ENCODE results near the gene FKBP15. TPM values are rescaled to one million over a fixed set of nuclear protein-coding genes. Genes with fewer than 3 reads are reported as not detected.

The FKBP15 gene
- total RNA-seq, 1 experiment from 2014 or later, result 20.1 TPM

- no peak for DNase-seq
- ChIA-PET POLR2A (no interaction called here), CTCF (no interaction called here)
- no peaks in the 10 kb centered on the region for H3K4me1 ChIP-seq
- H3K9me3 ChIP-seq, result no peaks in the 10 kb centered on the region
- intact Hi-C loops (cut with micrococcal nuclease; ENCODE audit: unreplicated experiment), result no loop called here
- H3K27me3 ChIP-seq (replicated peaks; ENCODE audit: control insufficient read depth, insufficient read depth, low read length), result no peaks in the 10 kb centered on the region
- no peak overlapping the region for H3K4me3 ChIP-seq (ENCODE audit: low read depth, low read length)
- peaks cover 33% of the 10 kb centered on the region for H3K36me3 Mint-ChIP-seq (ENCODE audit: insufficient read depth, unreplicated experiment)
- H3K4me3 Mint-ChIP-seq (ENCODE audit: unreplicated experiment), result no peak overlapping the region
- H3K27me3 Mint-ChIP-seq (ENCODE audit: insufficient read depth, unreplicated experiment), result no peaks in the 10 kb centered on the region
- H3K36me3 ChIP-seq (ENCODE audit: control insufficient read depth, insufficient read depth, low read length), result peaks cover 1% of the 10 kb centered on the region; the same call in 1 of the 2 replicates
- no peaks in the 10 kb centered on the region for H3K9me3 Mint-ChIP-seq (ENCODE audit: unreplicated experiment)
- no peaks in the 10 kb centered on the region for H3K4me1 Mint-ChIP-seq (ENCODE audit: low read depth, unreplicated experiment)
- no TSS peak for BruUV-seq (replicated peaks)
- TF ChIP-seq, protein P1, sequence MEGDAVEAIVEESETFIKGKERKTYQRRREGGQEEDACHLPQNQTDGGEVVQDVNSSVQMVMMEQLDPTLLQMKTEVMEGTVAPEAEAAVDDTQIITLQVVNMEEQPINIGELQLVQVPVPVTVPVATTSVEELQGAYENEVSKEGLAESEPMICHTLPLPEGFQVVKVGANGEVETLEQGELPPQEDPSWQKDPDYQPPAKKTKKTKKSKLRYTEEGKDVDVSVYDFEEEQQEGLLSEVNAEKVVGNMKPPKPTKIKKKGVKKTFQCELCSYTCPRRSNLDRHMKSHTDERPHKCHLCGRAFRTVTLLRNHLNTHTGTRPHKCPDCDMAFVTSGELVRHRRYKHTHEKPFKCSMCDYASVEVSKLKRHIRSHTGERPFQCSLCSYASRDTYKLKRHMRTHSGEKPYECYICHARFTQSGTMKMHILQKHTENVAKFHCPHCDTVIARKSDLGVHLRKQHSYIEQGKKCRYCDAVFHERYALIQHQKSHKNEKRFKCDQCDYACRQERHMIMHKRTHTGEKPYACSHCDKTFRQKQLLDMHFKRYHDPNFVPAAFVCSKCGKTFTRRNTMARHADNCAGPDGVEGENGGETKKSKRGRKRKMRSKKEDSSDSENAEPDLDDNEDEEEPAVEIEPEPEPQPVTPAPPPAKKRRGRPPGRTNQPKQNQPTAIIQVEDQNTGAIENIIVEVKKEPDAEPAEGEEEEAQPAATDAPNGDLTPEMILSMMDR (IDR thresholded peaks at IDR 0.05; ENCODE audit: insufficient read depth in 1 of 2, low read depth in 1 of 2, low read length in 1 of 2, severe bottlenecking in 1 of 2, unreplicated experiment in 1 of 2), result no peak
- H3K27ac Mint-ChIP-seq (ENCODE audit: unreplicated experiment), result no peak overlapping the region
These were observed 41.0 kb upstream of the FKBP15 start for GRCh38 chr9:113261917-113262671.

GRCh38 chr9:113258282-113258681, 37.2 kb upstream of the FKBP15 start:
- Mint-ChIP-seq H3K4me3 (ENCODE audit: unreplicated experiment) (no peak overlapping the region), H3K4me1 (ENCODE audit: low read depth, unreplicated experiment) (no peaks in the 10 kb centered on the region), H3K36me3 (ENCODE audit: insufficient read depth, unreplicated experiment) (peaks cover 36% of the 10 kb centered on the region), H3K27me3 (ENCODE audit: insufficient read depth, unreplicated experiment) (no peaks in the 10 kb centered on the region), H3K27ac (ENCODE audit: unreplicated experiment) (no peak overlapping the region), H3K9me3 (ENCODE audit: unreplicated experiment) (no peaks in the 10 kb centered on the region)
- H3K36me3 ChIP-seq (ENCODE audit: control insufficient read depth, insufficient read depth, low read length), result peaks cover 1% of the 10 kb centered on the region; the same call in 1 of the 2 replicates
- intact Hi-C loops (cut with micrococcal nuclease; ENCODE audit: unreplicated experiment), result no loop called here
- no TSS peak for BruUV-seq (replicated peaks)
- H3K4me1 ChIP-seq, result no peaks in the 10 kb centered on the region
- H3K27me3 ChIP-seq (replicated peaks; ENCODE audit: control insufficient read depth, insufficient read depth, low read length), result no peaks in the 10 kb centered on the region
- H3K9me3 ChIP-seq, result no peaks in the 10 kb centered on the region
- TF ChIP-seq, protein P1 (IDR thresholded peaks at IDR 0.05; ENCODE audit: insufficient read depth in 1 of 2, low read depth in 1 of 2, low read length in 1 of 2, severe bottlenecking in 1 of 2, unreplicated experiment in 1 of 2), result no peak
- DNase-seq, result no peak
- no peak overlapping the region for H3K4me3 ChIP-seq (ENCODE audit: low read depth, low read length)
- ChIA-PET POLR2A (interaction anchor here (0.5 kb wide), 1 partner anchor 177 kb away, joined by 4 read pairs; no protein-coding TSS in a partner anchor), CTCF (no interaction called here)

- Mint-ChIP-seq H3K9me3 (ENCODE audit: unreplicated experiment) (no peaks in the 10 kb centered on the region), H3K36me3 (ENCODE audit: insufficient read depth, unreplicated experiment) (peaks cover 36% of the 10 kb centered on the region), H3K27ac (ENCODE audit: unreplicated experiment) (no peak overlapping the region), H3K27me3 (ENCODE audit: insufficient read depth, unreplicated experiment) (no peaks in the 10 kb centered on the region), H3K4me3 (ENCODE audit: unreplicated experiment) (no peak overlapping the region), H3K4me1 (ENCODE audit: low read depth, unreplicated experiment) (no peaks in the 10 kb centered on the region)
- intact Hi-C loops (cut with micrococcal nuclease; ENCODE audit: unreplicated experiment), result no loop called here
- no peak for DNase-seq
- ChIA-PET POLR2A (no interaction called here), CTCF (no interaction called here)
- TF ChIP-seq, protein P1 (IDR thresholded peaks at IDR 0.05; ENCODE audit: insufficient read depth in 1 of 2, low read depth in 1 of 2, low read length in 1 of 2, severe bottlenecking in 1 of 2, unreplicated experiment in 1 of 2), result no peak
- Histone ChIP-seq H3K4me3 (ENCODE audit: low read depth, low read length) (no peak overlapping the region), H3K4me1 (no peaks in the 10 kb centered on the region), H3K27me3 (replicated peaks; ENCODE audit: control insufficient read depth, insufficient read depth, low read length) (no peaks in the 10 kb centered on the region), H3K36me3 (ENCODE audit: control insufficient read depth, insufficient read depth, low read length) (peaks cover 1% of the 10 kb centered on the region; the same call in 1 of the 2 replicates), H3K9me3 (no peaks in the 10 kb centered on the region)
- no TSS peak for BruUV-seq (replicated peaks)
These were observed 36.8 kb upstream of the FKBP15 start for GRCh38 chr9:113257863-113258262.
